HG03565 (cell line): ENCODE measurements around the gene TSPEAR.
"Not testable (repeated sequence)": the region's sequence is repeated elsewhere in the genome, so short reads cannot be mapped to it uniquely, and the experiment has no call there.

Source experiments
- ATAC-seq: cut with Tn5 transposase; IDR thresholded peaks from one replicate; pipeline ENCODE4 v1.9.1; 2021; ENCODE audit warnings: mild to moderate bottlenecking, moderate library complexity; ENCODE audit not compliant: unreplicated experiment

The TSPEAR gene

GRCh38 chr21:44575307-44576024, 135.9 kb downstream of the TSPEAR start:
- no peak for ATAC-seq

GRCh38 chr21:44574457-44575306, 136.7 kb downstream of the TSPEAR start:
- no peak for ATAC-seq

- ATAC-seq = not testable (repeated sequence)
Measured at GRCh38 chr21:44573630-44574456, 137.5 kb downstream of the TSPEAR start, which contains the start of gene KRTAP10-4. TSS of gene KRTAP10-4 (plus strand) at chr21:44573729. CDS start at chr21:44573759, 30 bp downstream.

GRCh38 chr21:44572959-44573583, 138.3 kb downstream of the TSPEAR start:
- no peak for ATAC-seq

- ATAC-seq = no peak
Measured at GRCh38 chr21:44571844-44572782, 139.3 kb downstream of the TSPEAR start.

- ATAC-seq = no peak
Measured at GRCh38 chr21:44571296-44571695, 140.1 kb downstream of the TSPEAR start.

- no peak for ATAC-seq
Measured at GRCh38 chr21:44569861-44570517, 141.4 kb downstream of the TSPEAR start.

- ATAC-seq = no peak
Measured at GRCh38 chr21:44568667-44569556, 142.5 kb downstream of the TSPEAR start.

GRCh38 chr21:44568261-44568660, 143.1 kb downstream of the TSPEAR start:
- ATAC-seq = no peak

- no peak for ATAC-seq
Measured at GRCh38 chr21:44567481-44568171, 143.7 kb downstream of the TSPEAR start.

GRCh38 chr21:44566403-44566802, 145.0 kb downstream of the TSPEAR start:
- ATAC-seq = no peak

GRCh38 chr21:44564886-44565598, 146.3 kb downstream of the TSPEAR start:
- no peak for ATAC-seq

GRCh38 chr21:44564099-44564498, 147.3 kb downstream of the TSPEAR start:
- ATAC-seq = no peak

- no peak for ATAC-seq
Measured at GRCh38 chr21:44558695-44559094, 152.7 kb downstream of the TSPEAR start, which contains the start of gene KRTAP10-3. TSS of gene KRTAP10-3 (minus strand) at chr21:44558795. CDS start at chr21:44558715, 80 bp downstream.

GRCh38 chr21:44558329-44558675, 153.1 kb downstream of the TSPEAR start:
- ATAC-seq = not testable (repeated sequence)

GRCh38 chr21:44557491-44558328, 153.7 kb downstream of the TSPEAR start:
- ATAC-seq = no peak
